ENCODE data around the gene CAPSL.

CAPSL gene

DNA sequence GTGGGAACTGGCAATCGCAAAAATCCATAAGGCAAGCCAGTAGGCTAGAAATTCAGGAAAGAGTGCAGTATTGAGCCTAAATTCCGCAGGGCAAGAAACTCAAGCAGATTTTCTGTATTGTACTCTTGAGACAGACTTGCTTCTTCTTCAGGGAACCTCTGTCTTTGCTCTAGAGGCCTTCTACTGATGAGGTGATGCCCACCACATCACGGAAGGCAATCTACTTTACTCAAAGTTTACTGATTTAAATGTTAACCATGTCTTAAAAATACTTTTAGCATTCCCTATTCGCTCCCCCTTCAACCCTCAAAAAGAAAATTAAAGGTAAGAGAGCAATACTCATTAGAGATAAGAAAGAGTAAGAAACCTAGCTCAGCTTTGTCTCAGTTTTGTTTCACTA is 70.4 kb downstream of the CAPSL start:
- TF ChIP-seq, protein P1, sequence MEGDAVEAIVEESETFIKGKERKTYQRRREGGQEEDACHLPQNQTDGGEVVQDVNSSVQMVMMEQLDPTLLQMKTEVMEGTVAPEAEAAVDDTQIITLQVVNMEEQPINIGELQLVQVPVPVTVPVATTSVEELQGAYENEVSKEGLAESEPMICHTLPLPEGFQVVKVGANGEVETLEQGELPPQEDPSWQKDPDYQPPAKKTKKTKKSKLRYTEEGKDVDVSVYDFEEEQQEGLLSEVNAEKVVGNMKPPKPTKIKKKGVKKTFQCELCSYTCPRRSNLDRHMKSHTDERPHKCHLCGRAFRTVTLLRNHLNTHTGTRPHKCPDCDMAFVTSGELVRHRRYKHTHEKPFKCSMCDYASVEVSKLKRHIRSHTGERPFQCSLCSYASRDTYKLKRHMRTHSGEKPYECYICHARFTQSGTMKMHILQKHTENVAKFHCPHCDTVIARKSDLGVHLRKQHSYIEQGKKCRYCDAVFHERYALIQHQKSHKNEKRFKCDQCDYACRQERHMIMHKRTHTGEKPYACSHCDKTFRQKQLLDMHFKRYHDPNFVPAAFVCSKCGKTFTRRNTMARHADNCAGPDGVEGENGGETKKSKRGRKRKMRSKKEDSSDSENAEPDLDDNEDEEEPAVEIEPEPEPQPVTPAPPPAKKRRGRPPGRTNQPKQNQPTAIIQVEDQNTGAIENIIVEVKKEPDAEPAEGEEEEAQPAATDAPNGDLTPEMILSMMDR (IDR thresholded peaks at IDR 0.05): no peak

DNA sequence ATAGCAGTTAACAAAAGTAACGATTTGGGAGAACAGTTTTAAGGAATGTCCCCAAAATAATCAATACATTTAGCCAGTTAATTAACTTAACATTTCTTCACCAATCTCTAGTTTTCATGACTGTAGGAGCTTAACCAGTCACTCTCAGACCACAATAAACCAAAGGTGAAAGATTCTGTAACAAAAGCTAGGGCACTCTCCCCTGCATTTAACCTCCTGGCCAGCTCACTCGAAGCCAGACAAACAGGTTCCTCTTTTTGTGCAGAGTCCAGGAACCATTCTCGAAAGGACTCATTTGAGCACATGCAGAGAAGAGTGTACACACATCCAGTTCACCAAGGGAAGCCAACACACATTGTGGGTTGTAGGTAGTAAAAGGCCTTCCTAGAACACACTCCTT is 75.3 kb downstream of the CAPSL start:
- TF ChIP-seq, protein P1 (IDR thresholded peaks at IDR 0.05): no peak

DNA sequence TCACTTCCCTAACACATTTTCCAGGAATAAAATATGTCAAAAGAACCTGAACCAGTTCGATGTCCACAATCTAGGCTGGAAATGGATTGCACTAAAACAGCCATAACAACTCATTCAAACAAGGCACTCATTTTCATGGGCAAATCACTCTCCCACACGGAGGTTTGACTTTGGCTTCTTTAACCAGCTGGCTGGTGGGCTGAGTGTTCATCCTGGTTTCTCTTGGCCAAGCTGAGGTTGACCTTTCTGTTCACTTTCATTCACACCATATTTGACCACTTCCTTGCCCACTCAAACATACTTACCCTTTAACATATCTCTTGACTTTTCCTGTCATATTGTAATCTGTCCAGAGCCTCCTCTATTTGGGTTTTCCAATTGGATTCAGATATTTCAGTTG is 76.3 kb downstream of the CAPSL start:
- TF ChIP-seq, protein P1 (IDR thresholded peaks at IDR 0.05): no peak

DNA sequence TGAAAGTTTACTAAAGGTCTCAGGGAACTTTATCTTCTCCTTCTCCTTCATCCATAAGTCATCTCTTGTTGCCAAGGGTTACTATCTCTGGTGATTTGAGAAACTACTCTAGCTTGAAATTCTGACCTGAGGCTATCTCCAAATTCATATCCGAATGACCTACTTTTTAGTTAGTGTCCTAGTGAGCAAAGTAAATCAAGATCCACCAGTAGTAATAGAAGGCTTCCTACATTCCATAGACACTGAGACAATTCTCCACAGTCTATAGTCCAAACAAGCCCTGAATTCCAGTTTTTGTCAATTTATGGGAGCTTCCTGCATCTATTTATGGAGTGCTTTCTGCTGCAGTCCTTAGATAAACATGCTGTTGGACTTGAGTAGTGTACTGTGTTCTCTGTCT is 76.7 kb downstream of the CAPSL start:
- TF ChIP-seq, protein P1 (IDR thresholded peaks at IDR 0.05): no peak

DNA sequence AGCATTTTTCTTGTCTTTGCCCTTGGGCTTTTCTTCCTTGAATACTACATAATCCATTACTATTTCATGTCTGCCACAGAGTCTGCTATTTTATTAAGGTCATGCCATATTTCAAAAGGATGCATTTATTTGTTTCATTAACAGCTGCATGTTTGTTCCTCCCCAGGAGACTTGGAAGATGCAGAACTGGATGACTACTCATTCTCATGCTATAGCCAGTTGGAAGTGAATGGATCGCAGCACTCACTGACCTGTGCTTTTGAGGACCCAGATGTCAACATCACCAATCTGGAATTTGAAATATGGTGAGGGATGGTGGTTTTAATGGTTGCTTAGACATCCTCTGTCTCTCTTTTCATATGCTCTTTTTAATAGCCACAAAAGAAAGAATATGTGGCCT is 77.7 kb downstream of the CAPSL start:
- TF ChIP-seq, protein P1 (IDR thresholded peaks at IDR 0.05): no peak

DNA sequence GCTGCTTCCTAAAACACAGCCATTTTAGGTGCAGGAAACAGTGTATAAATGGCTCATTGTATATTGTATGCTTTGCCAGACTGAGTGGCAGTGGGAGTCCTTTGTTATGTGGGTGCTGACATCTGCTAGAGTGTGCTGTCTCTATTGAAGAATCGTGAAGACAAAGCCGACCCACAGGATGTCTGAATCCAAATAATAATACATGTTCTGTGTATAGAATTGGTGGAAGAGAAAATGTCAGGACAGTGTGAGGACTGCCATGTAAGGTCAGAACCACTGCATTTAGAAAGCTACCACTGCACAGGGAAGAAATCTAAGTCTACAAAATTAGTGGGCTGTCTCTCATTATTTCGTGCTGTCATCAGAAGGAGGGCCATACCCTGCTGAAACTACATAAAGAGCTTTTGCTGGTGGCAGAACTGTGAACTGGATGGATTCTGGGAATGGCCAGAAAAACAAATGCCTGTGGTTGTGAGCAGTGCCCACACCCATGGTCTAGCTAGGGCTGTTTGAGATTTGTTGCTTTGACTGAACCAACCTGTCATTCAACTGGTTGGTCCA is 79.2 kb downstream of the CAPSL start:
- TF ChIP-seq, protein P1 (IDR thresholded peaks at IDR 0.05): no peak

DNA sequence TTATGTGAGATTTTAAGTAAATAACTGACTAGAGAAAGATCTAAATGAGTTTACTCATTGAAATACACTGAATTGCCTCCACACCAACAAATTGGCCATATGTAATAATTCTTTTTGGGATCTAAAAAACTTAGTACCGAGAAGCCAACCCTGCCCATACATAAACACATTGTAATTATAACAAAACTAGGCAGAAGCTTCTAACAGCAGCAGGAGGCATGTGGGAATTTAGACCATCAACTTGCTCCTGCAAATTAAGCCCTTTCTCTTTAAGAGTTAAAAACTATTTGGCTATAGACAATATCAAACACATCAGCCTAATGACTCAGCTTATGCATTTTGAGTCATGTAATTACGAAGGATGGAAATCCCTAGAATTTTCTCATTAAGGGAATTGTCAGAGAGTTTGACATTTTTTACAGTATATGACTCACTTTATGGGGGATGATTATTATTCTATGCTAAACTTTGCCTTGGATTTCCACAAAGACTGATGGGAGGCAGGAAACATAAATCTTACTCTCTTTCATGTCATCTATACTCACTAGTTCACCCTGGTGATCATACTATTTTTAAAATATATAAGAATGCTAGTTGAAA is 80.7 kb downstream of the CAPSL start:
- TF ChIP-seq, protein P1 (IDR thresholded peaks at IDR 0.05): no peak

Data from LNCAP (cell line).